Activated T-cell treated with anti-CD3 and anti-CD28 coated beads for 48 hours (primary cell): ENCODE results near the gene BBC3.

Experiments used
- DNase-seq: peaks from one replicate; pipeline ENCODE4 v3.0.0-alpha.2; 2020; ENCODE audit warnings: low read depth

Gene BBC3

DNA sequence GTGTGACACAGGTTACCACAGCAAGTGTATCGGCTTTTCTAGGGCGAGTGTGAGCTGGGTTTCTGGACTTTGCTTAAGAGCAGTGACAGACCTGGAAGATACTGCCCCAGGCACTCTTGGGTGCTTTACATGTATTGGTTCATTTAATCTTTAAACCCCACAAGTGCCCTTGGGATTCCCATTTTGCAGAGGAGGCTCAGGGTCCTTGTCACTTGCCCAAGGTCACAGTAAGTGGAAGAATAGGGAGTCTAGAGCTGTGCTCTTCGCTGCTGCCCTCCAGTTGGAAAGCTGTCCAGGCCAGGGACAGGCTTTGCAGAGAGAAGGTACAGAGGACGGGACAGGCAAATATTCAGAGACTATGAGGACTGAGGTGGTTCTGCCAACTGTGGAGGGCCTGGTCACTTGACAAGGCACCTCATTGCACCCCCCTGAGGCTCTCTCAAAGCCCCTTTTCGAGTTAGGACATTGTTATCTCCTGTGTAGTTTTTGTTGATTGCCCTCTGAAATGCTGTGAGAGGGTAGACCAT lies 42.4 kb downstream of the BBC3 start:
- DNase-seq, result no peak

DNA sequence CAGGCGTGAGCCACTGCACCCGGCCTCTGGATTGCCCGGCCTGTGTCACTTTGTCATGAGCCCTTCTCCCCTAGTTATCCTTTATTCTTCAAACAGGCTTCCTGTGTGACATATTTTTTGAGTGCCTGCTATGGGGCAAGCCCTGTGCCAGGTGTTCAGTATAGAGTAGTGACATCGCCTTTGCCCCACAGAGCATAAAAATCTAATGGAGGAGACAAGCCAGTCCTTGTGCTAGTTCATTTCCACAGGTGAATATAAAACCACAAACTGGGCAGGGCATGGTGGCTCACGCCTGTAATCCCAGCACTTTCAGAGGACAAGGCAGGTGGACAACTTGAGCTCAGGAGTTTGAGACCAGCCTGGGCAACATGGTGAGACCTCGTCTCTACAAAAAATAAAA lies 43.2 kb downstream of the BBC3 start:
- no peak for DNase-seq

DNA sequence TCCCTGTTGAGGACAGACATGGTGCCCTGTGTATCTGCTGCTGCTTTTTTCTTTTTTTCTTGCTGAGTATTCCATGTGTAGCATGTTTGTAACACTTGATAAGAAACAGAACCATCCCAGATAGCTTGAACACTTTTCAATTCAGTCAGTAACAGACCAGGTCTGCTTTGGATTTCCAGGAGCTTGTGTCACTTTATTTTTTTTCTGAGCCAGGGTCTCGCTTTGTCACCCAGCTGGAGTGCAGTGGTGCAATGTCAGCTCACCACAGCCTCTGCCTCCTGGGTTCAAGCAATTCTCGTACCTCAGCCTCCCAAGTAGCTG lies 43.7 kb downstream of the BBC3 start:
- DNase-seq, result no peak

DNA sequence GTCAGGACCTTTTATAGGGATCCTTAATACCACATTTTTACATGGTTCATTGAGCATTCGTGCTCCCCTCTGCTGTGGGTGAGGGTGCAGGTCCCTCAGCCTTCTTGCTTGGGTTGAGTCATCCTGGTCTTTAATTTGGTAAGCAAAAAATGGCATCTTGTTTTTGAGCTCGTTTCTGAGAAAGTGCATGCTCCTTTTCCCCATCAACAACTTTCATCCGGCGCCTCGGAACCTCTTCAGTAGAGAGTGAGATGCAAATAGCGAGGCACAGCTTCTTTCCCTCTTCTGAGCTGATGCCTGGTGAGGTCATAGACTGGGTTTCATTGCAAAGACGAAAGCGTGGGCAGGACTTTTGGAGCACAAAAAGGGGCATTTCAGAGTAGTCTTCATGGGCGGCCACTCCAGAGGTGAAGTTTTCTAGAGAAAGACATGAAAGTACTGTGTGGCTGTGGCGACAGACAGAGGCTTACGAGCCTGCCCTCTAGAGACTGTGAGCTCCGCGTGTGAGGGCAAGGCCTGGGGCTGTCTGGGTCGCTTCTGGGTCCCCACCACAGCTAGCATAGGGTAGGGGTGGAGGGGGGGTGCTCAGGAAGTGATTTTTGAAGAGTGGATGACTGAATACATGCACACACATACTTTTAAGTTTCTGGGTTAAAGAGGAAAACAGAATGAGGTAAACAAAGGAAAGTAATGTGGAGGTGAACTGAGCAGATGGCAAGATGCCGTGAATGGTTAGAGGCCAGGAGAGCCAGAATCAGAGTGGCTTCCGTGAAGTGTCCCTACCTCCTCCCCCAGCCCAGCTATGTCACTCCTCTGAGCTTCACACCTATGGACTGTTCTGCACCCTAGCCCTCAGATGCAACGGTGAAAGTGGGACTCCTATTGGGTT lies 44.3 kb downstream of the BBC3 start:
- peak; percentile 76 for DNase-seq

DNA sequence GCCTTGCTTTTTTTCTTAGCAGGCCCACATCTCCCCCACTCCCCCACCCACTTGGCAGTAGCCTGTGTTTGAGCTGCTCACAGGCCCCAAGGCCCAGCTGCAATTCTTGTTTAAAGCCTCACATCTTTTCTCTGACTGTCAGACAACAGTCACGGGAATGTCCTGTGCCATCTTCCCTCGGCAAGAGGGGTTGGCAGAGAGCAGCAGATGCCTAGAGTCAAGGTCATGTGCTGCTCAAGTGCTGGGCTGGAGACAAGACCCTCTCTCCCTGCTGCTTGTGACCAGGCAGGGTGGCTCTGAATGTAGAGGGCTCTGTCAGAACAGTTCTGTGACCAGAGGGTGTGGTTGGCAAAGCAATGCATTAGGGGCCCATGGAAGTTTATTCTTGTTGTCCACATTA lies 47.4 kb downstream of the BBC3 start:
- no peak for DNase-seq

DNA sequence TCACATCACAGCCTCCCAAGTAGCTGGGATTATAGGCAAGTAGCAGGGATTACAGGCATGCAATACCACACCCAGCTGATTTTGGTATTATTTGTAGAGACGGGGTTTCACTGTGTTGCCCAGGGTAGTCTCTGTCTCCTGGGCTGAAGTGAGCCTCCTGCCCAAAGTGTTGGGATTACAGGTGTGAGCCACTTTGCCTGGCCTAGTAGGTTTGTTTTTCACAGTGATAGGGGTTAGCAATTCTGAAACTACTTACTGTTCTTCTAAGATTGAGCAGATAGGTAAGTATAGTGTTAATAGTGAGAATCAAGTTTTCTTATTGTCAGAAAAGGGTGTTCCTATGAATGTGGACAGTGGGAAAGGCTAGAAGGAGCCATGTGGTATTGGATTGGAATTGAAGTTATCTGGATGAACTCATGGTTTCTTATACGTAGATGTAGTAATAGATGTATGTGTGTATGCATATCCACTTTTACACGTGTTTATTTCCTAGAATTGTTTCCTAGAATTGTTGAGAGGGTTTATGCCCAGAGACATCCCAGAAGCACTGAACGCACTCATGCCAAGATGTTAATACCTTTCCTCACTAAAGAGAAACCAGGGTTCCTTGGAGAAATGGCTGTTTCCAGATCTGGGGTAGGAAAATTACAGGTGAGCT lies 51.2 kb downstream of the BBC3 start:
- DNase-seq, result no peak

DNA sequence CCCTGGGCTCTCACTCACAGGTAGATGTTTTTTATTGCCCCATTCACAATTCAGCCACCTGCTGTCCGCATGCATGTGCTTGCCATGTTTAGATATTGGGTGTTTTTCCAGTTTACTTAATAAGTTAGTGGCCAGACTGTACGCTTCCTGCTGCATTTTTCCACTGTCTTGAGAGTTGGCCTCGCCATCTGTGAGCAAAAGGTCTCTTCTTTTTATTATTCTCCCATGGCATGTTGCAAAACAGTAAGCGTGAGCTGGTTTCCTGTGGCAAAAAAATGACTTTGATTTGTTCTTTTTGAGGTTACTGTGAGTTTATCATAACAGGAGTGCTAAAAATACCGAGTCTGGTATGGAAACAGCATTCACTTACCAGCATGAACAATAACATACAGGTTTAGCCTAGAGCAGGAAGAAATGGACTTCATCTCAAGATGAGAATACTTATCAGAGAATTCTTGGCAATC lies 54.3 kb downstream of the BBC3 start:
- no peak for DNase-seq

DNA sequence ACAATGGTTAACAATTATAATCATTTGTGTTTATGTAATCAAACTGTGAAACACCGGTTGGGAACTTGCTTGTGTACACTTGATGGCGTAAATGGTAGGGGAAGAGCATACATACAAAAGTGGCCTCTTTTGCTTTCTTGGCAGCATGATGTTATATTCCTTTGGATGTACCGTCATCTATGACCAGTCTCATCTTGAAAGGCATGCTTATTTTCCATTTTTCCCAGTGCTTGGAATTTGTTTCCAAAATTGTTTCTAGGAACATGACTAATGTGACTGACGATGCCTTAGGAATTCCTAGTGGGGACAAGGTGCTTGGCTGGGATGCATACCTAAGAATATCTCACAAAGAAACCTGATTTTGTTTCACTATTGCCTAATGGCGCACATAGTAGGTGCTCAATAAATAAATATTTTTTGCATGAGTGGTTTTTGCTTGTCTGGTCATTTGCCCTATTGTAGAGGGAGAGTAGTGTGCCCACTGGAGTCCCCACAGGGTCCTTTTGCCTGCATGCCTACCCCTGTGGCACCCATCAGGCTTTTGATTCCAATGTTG lies 54.9 kb downstream of the BBC3 start:
- no peak for DNase-seq

DNA sequence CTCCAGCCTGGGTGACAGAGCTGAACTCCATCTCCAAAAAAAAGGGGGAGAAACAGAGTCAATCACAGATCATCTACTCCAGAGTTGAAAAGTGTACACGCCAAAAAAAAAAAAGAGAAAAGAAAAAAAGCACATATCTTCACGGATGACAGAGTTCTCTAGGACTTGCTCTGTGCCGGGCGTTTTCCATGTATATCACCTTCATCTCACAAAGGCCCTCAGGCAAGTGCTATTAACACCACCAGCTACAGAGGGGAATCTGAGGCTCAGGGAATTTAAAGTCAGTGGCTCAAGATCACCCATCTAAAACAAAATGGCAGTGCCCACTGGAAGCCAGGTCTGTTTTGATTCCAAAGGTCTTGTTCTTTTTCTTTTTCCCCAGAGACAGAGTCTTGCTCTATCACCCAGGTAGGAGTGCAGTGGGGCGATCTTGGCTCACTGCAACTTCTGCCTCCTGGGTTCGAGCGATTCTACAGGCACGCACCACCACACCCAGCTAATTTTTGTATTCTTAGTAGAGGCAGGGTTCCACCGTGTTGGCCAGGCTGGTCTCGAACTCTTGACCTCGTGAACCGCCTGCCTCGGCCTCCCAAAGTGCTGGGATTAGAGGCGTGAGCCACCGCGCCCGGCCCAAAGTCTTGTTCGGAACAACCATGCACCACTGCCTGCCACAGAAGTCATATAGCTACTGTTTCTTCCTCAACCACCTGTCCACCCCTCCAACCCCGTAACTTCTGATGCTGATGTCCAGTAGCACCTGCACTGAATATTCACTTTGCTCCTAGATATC lies 58.1 kb downstream of the BBC3 start:
- no peak for DNase-seq
